Measurements from ENCODE around the gene BEND6.

DNA sequence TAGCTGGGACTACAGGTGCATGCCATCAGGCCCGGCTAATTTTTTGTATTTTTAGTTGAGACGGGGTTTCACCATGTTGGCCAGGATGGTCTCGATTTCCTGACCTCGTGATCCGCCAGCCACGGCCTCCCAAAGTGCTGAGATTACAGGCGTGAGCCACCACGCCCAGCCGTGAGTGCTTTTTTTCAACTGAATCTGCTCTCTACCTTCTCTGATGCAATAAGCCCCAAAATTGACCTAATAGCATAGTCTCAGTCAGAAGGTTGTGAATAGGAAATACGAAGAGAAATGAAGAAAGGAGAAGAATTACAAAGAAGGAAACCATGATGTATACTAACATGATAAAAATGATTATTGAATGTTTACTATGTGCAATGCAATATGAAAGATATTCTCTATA lies 33.2 kb downstream of the BEND6 start:
- TF ChIP-seq, protein P1, sequence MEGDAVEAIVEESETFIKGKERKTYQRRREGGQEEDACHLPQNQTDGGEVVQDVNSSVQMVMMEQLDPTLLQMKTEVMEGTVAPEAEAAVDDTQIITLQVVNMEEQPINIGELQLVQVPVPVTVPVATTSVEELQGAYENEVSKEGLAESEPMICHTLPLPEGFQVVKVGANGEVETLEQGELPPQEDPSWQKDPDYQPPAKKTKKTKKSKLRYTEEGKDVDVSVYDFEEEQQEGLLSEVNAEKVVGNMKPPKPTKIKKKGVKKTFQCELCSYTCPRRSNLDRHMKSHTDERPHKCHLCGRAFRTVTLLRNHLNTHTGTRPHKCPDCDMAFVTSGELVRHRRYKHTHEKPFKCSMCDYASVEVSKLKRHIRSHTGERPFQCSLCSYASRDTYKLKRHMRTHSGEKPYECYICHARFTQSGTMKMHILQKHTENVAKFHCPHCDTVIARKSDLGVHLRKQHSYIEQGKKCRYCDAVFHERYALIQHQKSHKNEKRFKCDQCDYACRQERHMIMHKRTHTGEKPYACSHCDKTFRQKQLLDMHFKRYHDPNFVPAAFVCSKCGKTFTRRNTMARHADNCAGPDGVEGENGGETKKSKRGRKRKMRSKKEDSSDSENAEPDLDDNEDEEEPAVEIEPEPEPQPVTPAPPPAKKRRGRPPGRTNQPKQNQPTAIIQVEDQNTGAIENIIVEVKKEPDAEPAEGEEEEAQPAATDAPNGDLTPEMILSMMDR (IDR thresholded peaks at IDR 0.05; ENCODE audit: low read depth, low read length): no peak
- TF ChIP-seq, protein P2, sequence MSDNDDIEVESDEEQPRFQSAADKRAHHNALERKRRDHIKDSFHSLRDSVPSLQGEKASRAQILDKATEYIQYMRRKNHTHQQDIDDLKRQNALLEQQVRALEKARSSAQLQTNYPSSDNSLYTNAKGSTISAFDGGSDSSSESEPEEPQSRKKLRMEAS (IDR thresholded peaks at IDR 0.05; ENCODE audit: low read depth, low read length): no peak
- no peak for TF ChIP-seq POLR2A (IDR thresholded peaks at IDR 0.05; ENCODE audit: extremely low read depth, insufficient read length)
- TF ChIP-seq MYC (IDR thresholded peaks at IDR 0.05; ENCODE audit: low read depth, low read length): no peak
